ENCODE results near the gene COL11A2. TPM values are rescaled to one million over a fixed set of nuclear protein-coding genes. Genes with fewer than 3 reads are reported as not detected.

Gene COL11A2
- total RNA-seq, 1 donor from 2014 or later = 0.25 TPM

GRCh38 chr6:33206027-33206863 is 14.0 kb upstream of the COL11A2 start:
- H3K4me3 ChIP-seq = no peak overlapping the region
- TF ChIP-seq POLR2AphosphoS5 (IDR thresholded peaks at IDR 0.05; ENCODE audit: insufficient read depth in 1 of 2, low read depth in 1 of 2) (no peak), POLR2A (IDR thresholded peaks at IDR 0.05) (no peak), CTCF (IDR thresholded peaks at IDR 0.05) (no peak)
- DNase-seq (ENCODE audit: extremely low spot score in 2 of 2) = no peak
- H3K36me3 ChIP-seq = peaks cover 0 to 30% of the 10 kb centered on the region in 2 donors
- H3K9me3 ChIP-seq = no peaks in the 10 kb centered on the region
- no peaks in the 10 kb centered on the region for H3K27me3 ChIP-seq
- H3K27ac ChIP-seq = no peak overlapping the region
- intact Hi-C loops (cut with DNase I) = loop anchor here (10.0 kb wide), 1 partner anchor 1021 kb away; the partner anchor contains the start of gene AGER
- peaks cover 65% of the 10 kb centered on the region for H3K4me1 ChIP-seq

GRCh38 chr6:33205191-33206026 is 13.1 kb upstream of the COL11A2 start:
- peak overlapping the region; percentile 36 for H3K27ac ChIP-seq
- intact Hi-C loops (cut with DNase I) = loop anchor here (10.0 kb wide), 1 partner anchor 1021 kb away; the partner anchor contains the start of gene AGER
- no peak for DNase-seq (ENCODE audit: extremely low spot score in 2 of 2)

GRCh38 chr6:33204415-33205190 is 12.3 kb upstream of the COL11A2 start, which contains the start of gene HSD17B8:
Gene HSD17B8, plus strand, starts transcription at chr6:33204655. Its CDS starts 14 bp downstream, at chr6:33204669.
- Histone ChIP-seq H3K9me3 (no peaks in the 10 kb centered on the region), H3K4me1 (peaks cover 68% of the 10 kb centered on the region), H3K36me3 (peaks cover 0 to 22% of the 10 kb centered on the region in 2 donors), H3K27ac (peak within 1 kb of the TSS; percentile 36), H3K4me3 (peak within 1 kb of the TSS; percentile 52), H3K27me3 (no peaks in the 10 kb centered on the region)
- DNase-seq (ENCODE audit: extremely low spot score in 2 of 2) = no peak
- TF ChIP-seq POLR2A (IDR thresholded peaks at IDR 0.05) = peak in 1 of 2 donors; percentile 15
- no peak for TF ChIP-seq CTCF (IDR thresholded peaks at IDR 0.05)
- peak; percentile 63 to 70 for TF ChIP-seq POLR2AphosphoS5 (IDR thresholded peaks at IDR 0.05; ENCODE audit: insufficient read depth in 1 of 2, low read depth in 1 of 2)
- intact Hi-C loops (cut with DNase I) = loop anchor here (5.0 to 10.0 kb wide), 2 partner anchors 68 to 1020 kb away; partner anchors contain the start of genes AGER, RPS18 and VPS52

More at GRCh38 chr6:33205191-33206026, 13.1 kb upstream of the COL11A2 start:
- Histone ChIP-seq H3K9me3 (no peaks in the 10 kb centered on the region), H3K4me1 (peaks cover 68% of the 10 kb centered on the region), H3K27me3 (no peaks in the 10 kb centered on the region), H3K4me3 (peak overlapping the region; percentile 52), H3K36me3 (peaks cover 0 to 30% of the 10 kb centered on the region in 2 donors)
- TF ChIP-seq POLR2AphosphoS5 (IDR thresholded peaks at IDR 0.05; ENCODE audit: insufficient read depth in 1 of 2, low read depth in 1 of 2) (no peak), POLR2A (IDR thresholded peaks at IDR 0.05) (no peak), CTCF (IDR thresholded peaks at IDR 0.05) (no peak)

GRCh38 chr6:33204165-33204414 is 11.8 kb upstream of the COL11A2 start:
- Histone ChIP-seq H3K9me3 (no peaks in the 10 kb centered on the region), H3K27ac (peak overlapping the region; percentile 36), H3K27me3 (no peaks in the 10 kb centered on the region), H3K4me3 (peak overlapping the region; percentile 52), H3K36me3 (peaks cover 0 to 18% of the 10 kb centered on the region in 2 donors), H3K4me1 (peaks cover 68% of the 10 kb centered on the region)
- no peak for DNase-seq (ENCODE audit: extremely low spot score in 2 of 2)
- no peak for TF ChIP-seq CTCF (IDR thresholded peaks at IDR 0.05)
- no peak for TF ChIP-seq POLR2A (IDR thresholded peaks at IDR 0.05)
- no peak for TF ChIP-seq POLR2AphosphoS5 (IDR thresholded peaks at IDR 0.05; ENCODE audit: insufficient read depth in 1 of 2, low read depth in 1 of 2)
- intact Hi-C loops (cut with DNase I) = loop anchor here (5.0 to 10.0 kb wide), 2 partner anchors 68 to 1019 kb away; partner anchors contain the start of genes AGER, RPS18 and VPS52

All from vagina (tissue), 2 donors.